HepG2 (cell line): Measurements from ENCODE around the gene CORO7. TPM values are rescaled to one million over a fixed set of nuclear protein-coding genes. Genes with fewer than 3 reads are reported as not detected.
A peak's percentile ranks its signal among the peaks of the same experiment; 100 is the strongest.

ENCODE experiments used
- ATF2 ChIP-seq: sonication (generic); formaldehyde crosslinking; IDR thresholded peaks from 2 replicates; pipeline ENCODE4 v1.4.0; 2020; ENCODE audit warnings: missing genetic modification reagents
- BHLHE40 ChIP-seq: IDR thresholded peaks from 2 replicates; pipeline ENCODE4 v1.6.1; 2011; ENCODE audit warnings: low read length, improper control_type of control experiment
- CAMTA2 ChIP-seq: sonication (generic); formaldehyde crosslinking; IDR thresholded peaks from 2 replicates; pipeline ENCODE4 v1.4.0; 2020; ENCODE audit warnings: mild to moderate bottlenecking, missing genetic modification reagents, borderline replicate concordance
- FOSL1 ChIP-seq: sonication (generic); formaldehyde crosslinking; IDR thresholded peaks from 2 replicates; pipeline ENCODE4 v1.9.0; 2021; ENCODE audit warnings: missing genetic modification reagents, borderline replicate concordance
- FOXK2 ChIP-seq: fragments of 450-650 bp; IDR thresholded peaks from 2 replicates; pipeline ENCODE4 v1.6.1; 2016
- HNF4A ChIP-seq: sonication (generic); formaldehyde crosslinking; IDR thresholded peaks from 2 replicates; pipeline ENCODE4 v1.4.0; 2020; ENCODE audit warnings: missing genetic modification reagents
- IRF2 ChIP-seq: IDR thresholded peaks from 2 replicates; pipeline ENCODE4 v1.6.1; 2018; ENCODE audit warnings: missing genetic modification reagents, missing compliant biosample characterization
- MTA3 ChIP-seq: sonication (generic); formaldehyde crosslinking; IDR thresholded peaks from 2 replicates; pipeline ENCODE4 v1.4.0; 2020; ENCODE audit warnings: missing genetic modification reagents
- NFKB2 ChIP-seq: sonication (generic); formaldehyde crosslinking; IDR thresholded peaks from 2 replicates; pipeline ENCODE4 v1.4.0; 2020; ENCODE audit warnings: missing genetic modification reagents, borderline replicate concordance
- PHB2 ChIP-seq: fragments of 450-650 bp; IDR thresholded peaks from 2 replicates; pipeline ENCODE4 v1.6.1; 2018; ENCODE audit not compliant: partially characterized antibody
- PHF5A ChIP-seq: IDR thresholded peaks from one replicate; pipeline ENCODE4 v1.6.1; 2018; ENCODE audit warnings: low read depth, missing genetic modification reagents; ENCODE audit not compliant: unreplicated experiment
- SAP130 ChIP-seq: IDR thresholded peaks from 2 replicates; pipeline ENCODE4 v1.6.1; 2016; ENCODE audit warnings: low read depth
- SOX5 ChIP-seq: IDR thresholded peaks from 2 replicates; pipeline ENCODE4 v1.6.1; 2016; ENCODE audit warnings: borderline replicate concordance
- SRF ChIP-seq: IDR thresholded peaks from 2 replicates; pipeline ENCODE4 v1.6.1; 2011; ENCODE audit warnings: mild to moderate bottlenecking, low read depth, low read length, moderate library complexity
- ZFY ChIP-seq: sonication (generic); formaldehyde crosslinking; IDR thresholded peaks from 2 replicates; pipeline ENCODE4 v1.4.0; 2020; ENCODE audit warnings: missing genetic modification reagents
- ZKSCAN8 ChIP-seq: IDR thresholded peaks from 2 replicates; pipeline ENCODE4 v1.6.1; 2016; ENCODE audit warnings: borderline replicate concordance, missing genetic modification reagents, missing compliant biosample characterization
- ZMYM4 ChIP-seq: sonication (generic); formaldehyde crosslinking; IDR thresholded peaks from 2 replicates; pipeline ENCODE4 v1.8.1; 2023; ENCODE audit warnings: mild to moderate bottlenecking, missing genetic modification reagents
- ZNF350 ChIP-seq: sonication (generic); formaldehyde crosslinking; IDR thresholded peaks from 2 replicates; pipeline ENCODE4 v1.4.0; 2020; ENCODE audit warnings: mild to moderate bottlenecking, low read depth, missing genetic modification reagents, borderline replicate concordance
- ZNF430 ChIP-seq: sonication (generic); formaldehyde crosslinking; IDR thresholded peaks from 2 replicates; pipeline ENCODE4 v1.9.0; 2021; ENCODE audit warnings: mild to moderate bottlenecking, missing genetic modification reagents
- ZNF773 ChIP-seq: sonication (generic); formaldehyde crosslinking; IDR thresholded peaks from 2 replicates; pipeline ENCODE4 v1.4.0; 2020; ENCODE audit warnings: missing genetic modification reagents, borderline replicate concordance
- ZNF775 ChIP-seq: sonication (generic); formaldehyde crosslinking; IDR thresholded peaks from 2 replicates; pipeline ENCODE4 v1.4.0; 2020; ENCODE audit warnings: missing genetic modification reagents, mild to moderate bottlenecking, moderate library complexity, borderline replicate concordance
- ZSCAN29 ChIP-seq: sonication (generic); formaldehyde crosslinking; conservative IDR thresholded peaks from 2 replicates; pipeline ENCODE4 v1.4.0; 2020; ENCODE audit warnings: mild to moderate bottlenecking, missing genetic modification reagents
- polyA plus RNA-seq, 8 experiments: library from polyadenylated mRNA; depleted of rRNA in 3 of 8; stranded (reverse) in 7 of 8; unstranded in 1 of 8; fragments of >200 nt; fragmentation: Illumina TruSeq in 4 of 8; extraction: Trizol in 4 of 8; gene quantifications; 2 replicates each; pipeline versions ENCODE4 v1.2.1 to v1.2.3, GENCODE V29; 2011 to 2016; ENCODE audit warnings: low read depth in 4 of 8, missing spikeins in 1 of 8, mixed read lengths in 1 of 8; ENCODE audit not compliant: insufficient read depth in 1 of 8
- total RNA-seq, 5 experiments: library from RNA; depleted of rRNA; stranded (reverse); fragments of >200 nt; fragmentation: Illumina TruSeq; extraction: Trizol; gene quantifications; 2 replicates each; pipeline ENCODE4 v1.2.3, GENCODE V29; 2016; ENCODE audit warnings: low read depth in 1 of 5
- TF ChIP-seq, protein P1 (sequence below): sonication (generic); formaldehyde crosslinking; IDR thresholded peaks from 2 replicates; pipeline ENCODE4 v1.8.0; 2022; ENCODE audit warnings: mild to moderate bottlenecking, missing genetic modification reagents
- TF ChIP-seq, protein P2 (sequence below): sonication (generic); formaldehyde crosslinking; IDR thresholded peaks from 2 replicates; pipeline ENCODE4 v1.8.0; 2022; ENCODE audit warnings: mild to moderate bottlenecking, missing genetic modification reagents; ENCODE audit not compliant: insufficient replicate concordance

The CORO7 gene
- total and polyA plus RNA-seq, 2 of the 13 experiments (the other 11 are each of a cell fraction or from before 2014, with no cell fraction given) = 9.9 to 14.3 TPM

- TF ChIP-seq BHLHE40 = peak; percentile 47
- peak; percentile 87 for TF ChIP-seq FOXK2
- TF ChIP-seq ZNF430 (CRISPR knock-in tag) = 0 out of 2 replicates have a peak, but pooled peaks have one; percentile 46
- no peak for TF ChIP-seq FOSL1 (CRISPR knock-in tag)
- TF ChIP-seq ZNF773 = no peak
- no peak; the same call in 1 of the 2 replicates for TF ChIP-seq ZSCAN29
- no peak for TF ChIP-seq SRF
- TF ChIP-seq ATF2 (CRISPR knock-in tag) = peak; percentile 99
- TF ChIP-seq PHF5A (CRISPR knock-in tag) = peak; percentile 69
- TF ChIP-seq ZNF775 = 0 out of 2 replicates have a peak, but pooled peaks have one; percentile 24
- TF ChIP-seq, protein P1, sequence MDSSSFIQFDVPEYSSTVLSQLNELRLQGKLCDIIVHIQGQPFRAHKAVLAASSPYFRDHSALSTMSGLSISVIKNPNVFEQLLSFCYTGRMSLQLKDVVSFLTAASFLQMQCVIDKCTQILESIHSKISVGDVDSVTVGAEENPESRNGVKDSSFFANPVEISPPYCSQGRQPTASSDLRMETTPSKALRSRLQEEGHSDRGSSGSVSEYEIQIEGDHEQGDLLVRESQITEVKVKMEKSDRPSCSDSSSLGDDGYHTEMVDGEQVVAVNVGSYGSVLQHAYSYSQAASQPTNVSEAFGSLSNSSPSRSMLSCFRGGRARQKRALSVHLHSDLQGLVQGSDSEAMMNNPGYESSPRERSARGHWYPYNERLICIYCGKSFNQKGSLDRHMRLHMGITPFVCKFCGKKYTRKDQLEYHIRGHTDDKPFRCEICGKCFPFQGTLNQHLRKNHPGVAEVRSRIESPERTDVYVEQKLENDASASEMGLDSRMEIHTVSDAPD = peak; percentile 75; the same call in 1 of the 2 replicates
- TF ChIP-seq IRF2 (CRISPR knock-in tag) = peak; percentile 81
- peak; percentile 97 for TF ChIP-seq SAP130 (CRISPR knock-in tag)
- peak; percentile 83 for TF ChIP-seq SOX5 (CRISPR knock-in tag)
- no peak for TF ChIP-seq MTA3 (CRISPR knock-in tag)
- TF ChIP-seq ZKSCAN8 (CRISPR knock-in tag) = peak; percentile 58; the same call in 1 of the 2 replicates
- peak; percentile 78 for TF ChIP-seq HNF4A (CRISPR knock-in tag)
- TF ChIP-seq PHB2 = no peak
- TF ChIP-seq NFKB2 = peak; percentile 77; the same call in 1 of the 2 replicates
- TF ChIP-seq ZFY (CRISPR knock-in tag) = peak; percentile 51
- TF ChIP-seq ZNF350 (CRISPR knock-in tag) = 0 out of 2 replicates have a peak, but pooled peaks have one; percentile 32
- TF ChIP-seq, protein P2, sequence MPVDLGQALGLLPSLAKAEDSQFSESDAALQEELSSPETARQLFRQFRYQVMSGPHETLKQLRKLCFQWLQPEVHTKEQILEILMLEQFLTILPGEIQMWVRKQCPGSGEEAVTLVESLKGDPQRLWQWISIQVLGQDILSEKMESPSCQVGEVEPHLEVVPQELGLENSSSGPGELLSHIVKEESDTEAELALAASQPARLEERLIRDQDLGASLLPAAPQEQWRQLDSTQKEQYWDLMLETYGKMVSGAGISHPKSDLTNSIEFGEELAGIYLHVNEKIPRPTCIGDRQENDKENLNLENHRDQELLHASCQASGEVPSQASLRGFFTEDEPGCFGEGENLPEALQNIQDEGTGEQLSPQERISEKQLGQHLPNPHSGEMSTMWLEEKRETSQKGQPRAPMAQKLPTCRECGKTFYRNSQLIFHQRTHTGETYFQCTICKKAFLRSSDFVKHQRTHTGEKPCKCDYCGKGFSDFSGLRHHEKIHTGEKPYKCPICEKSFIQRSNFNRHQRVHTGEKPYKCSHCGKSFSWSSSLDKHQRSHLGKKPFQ (CRISPR knock-in tag) = no peak
- 0 out of 2 replicates have a peak, but pooled peaks have one; percentile 30 for TF ChIP-seq ZMYM4 (CRISPR knock-in tag)
- TF ChIP-seq CAMTA2 (CRISPR knock-in tag) = no peak
Observed at GRCh38 chr16:4345836-4346781, 70.3 kb downstream of the CORO7 start (continued).
